K562 (cell line): Measurements from ENCODE around the gene FOXN3. TPM values are rescaled to one million over a fixed set of nuclear protein-coding genes. Genes with fewer than 3 reads are reported as not detected.

Experiments
- ATAC-seq: fragments of 200-7000 bp; cut with Tn5 transposase; 3 replicates; pipeline ENCODE4 v1.9.1; 2020; ENCODE audit warnings: moderate library complexity
- BruUV-seq: library from RNA; stranded (reverse); fragments of 400-500 nt; replicated peaks from 2 replicates; lab custom pipeline; 2021; lab: Mats Ljungman, UMichigan
- CTCF ChIA-PET: fragments of 300-600 bp; formaldehyde crosslinking; extraction: SDS; loops from one replicate; lab custom pipeline; 2021; ENCODE audit warnings: low intra/inter-chr PET ratio; lab: Yijun Ruan, JAX
- POLR2A ChIA-PET: fragments of 300-600, 350-650 bp; sonication (Branson Sonifier 250); formaldehyde crosslinking; extraction: SDS; loops from one replicate; lab custom pipeline; 2021; ENCODE audit warnings: antibody characterized with exemption, inconsistent platforms; lab: Yijun Ruan, JAX
- DNase-seq, 4 experiments: peaks; one replicate each; pipeline versions ENCODE4 v3.0.0 to v3.0.0-alpha.2; 2011 to 2018; ENCODE audit warnings: low spot score in 3 of 4, mixed read lengths in 3 of 4; ENCODE audit errors: extremely low read depth in 1 of 4
- FAIRE-seq: peaks from 2 replicates; lab custom pipeline; 2011; peaks lifted over from hg19 to GRCh38; lab: Jason Lieb, UNC
- H2AFZ ChIP-seq: 2 replicates; pipeline ENCODE4 v1.6.0; 2011; ENCODE audit warnings: low read depth, low read length, control low read depth, inconsistent platforms
- H3K27ac ChIP-seq: fragments of 200-600 bp; 3 replicates; pipeline ENCODE4 v1.8.0; 2011; ENCODE audit warnings: low read depth, mild to moderate bottlenecking, control low read depth, inconsistent platforms, low read length, moderate library complexity, mixed read lengths; ENCODE audit errors: extremely low read depth
- H3K27me3 ChIP-seq, 2 experiments: fragments of 300-600 bp in 1 of 2; 2 replicates in 1 of 2; 3 replicates in 1 of 2; pipeline versions ENCODE4 v1.6.0 to v1.8.0; 2011; ENCODE audit warnings: inconsistent platforms in 2 of 2, low read length in 2 of 2, mild to moderate bottlenecking in 1 of 2, mixed read lengths in 1 of 2, moderate library complexity in 1 of 2; ENCODE audit not compliant: control insufficient read depth in 2 of 2, insufficient read depth in 2 of 2
- H3K36me3 ChIP-seq: fragments of 300-600 bp; 3 replicates; pipeline ENCODE4 v1.8.0; 2011; ENCODE audit warnings: mild to moderate bottlenecking, low read length, inconsistent platforms; ENCODE audit not compliant: control insufficient read depth, insufficient read depth
- H3K4me1 ChIP-seq, 2 experiments: fragments of 200-600 bp in 1 of 2; replicated peaks in 1 of 2; 2 replicates in 1 of 2; 3 replicates in 1 of 2; pipeline versions ENCODE4 v1.5.1 to v1.8.0; 2011; ENCODE audit warnings: inconsistent platforms in 2 of 2, low read length in 2 of 2, mild to moderate bottlenecking in 1 of 2, mixed read lengths in 1 of 2, moderate library complexity in 1 of 2; ENCODE audit not compliant: control insufficient read depth in 2 of 2, insufficient read depth in 2 of 2
- H3K4me2 ChIP-seq: 2 replicates; pipeline ENCODE4 v1.6.1; 2011; ENCODE audit warnings: low read length, control low read depth, inconsistent platforms, mixed read lengths; ENCODE audit not compliant: insufficient read depth
- H3K4me3 ChIP-seq: fragments of 200-600 bp; sonication (generic), shearing (Covaris generic); 2 replicates; pipeline ENCODE4 v1.5.1; 2016; ENCODE audit warnings: control low read depth, inconsistent platforms
- H3K79me2 ChIP-seq: fragments of 200-600 bp; 3 replicates; pipeline ENCODE4 v1.8.0; 2011; ENCODE audit warnings: low read length, inconsistent platforms; ENCODE audit not compliant: control insufficient read depth, insufficient read depth
- H3K9ac ChIP-seq, 2 experiments: 2 replicates each; pipeline versions ENCODE4 v1.6.0 to v1.6.1; 2011; ENCODE audit warnings: low read depth in 2 of 2, low read length in 2 of 2, control low read depth in 1 of 2, inconsistent platforms in 1 of 2, mild to moderate bottlenecking in 1 of 2, mixed read lengths in 1 of 2; ENCODE audit not compliant: insufficient read depth in 1 of 2
- H3K9me1 ChIP-seq: one replicate; pipeline ENCODE4 v1.6.0; 2011; ENCODE audit warnings: inconsistent platforms, mild to moderate bottlenecking, low read length, moderate library complexity; ENCODE audit not compliant: control insufficient read depth, insufficient read depth
- H3K9me3 ChIP-seq: replicated peaks from 2 replicates; pipeline ENCODE4 v1.5.1; 2011; ENCODE audit warnings: low read depth, low read length, inconsistent platforms; ENCODE audit not compliant: control insufficient read depth, insufficient read depth
- H4K20me1 ChIP-seq: replicated peaks from 2 replicates; pipeline ENCODE4 v1.6.1; 2011; ENCODE audit warnings: low read length, inconsistent platforms, mixed read lengths; ENCODE audit not compliant: control insufficient read depth, insufficient read depth
- ADNP ChIP-seq: fragments of 200-800 bp; sonication (Bioruptor generic); IDR thresholded peaks from 2 replicates; pipeline ENCODE4 v1.6.1; 2016; ENCODE audit warnings: missing genetic modification characterization, missing compliant biosample characterization
- AFF4 ChIP-seq: sonication (generic); formaldehyde crosslinking; IDR thresholded peaks from 2 replicates; pipeline ENCODE4 v1.8.0; 2023; ENCODE audit warnings: mild to moderate bottlenecking, missing genetic modification reagents
- NUFIP1 ChIP-seq: fragments of 450-650 bp; IDR thresholded peaks from 2 replicates; pipeline ENCODE4 v1.6.1; 2018; ENCODE audit not compliant: partially characterized antibody
- TAF9B ChIP-seq: fragments of 450-650 bp; IDR thresholded peaks from 2 replicates; pipeline ENCODE4 v1.6.1; 2018; ENCODE audit warnings: mild to moderate bottlenecking; ENCODE audit not compliant: partially characterized antibody
- ZFX ChIP-seq: sonication (generic); formaldehyde crosslinking; IDR thresholded peaks from 2 replicates; pipeline ENCODE4 v1.8.0; 2022; ENCODE audit warnings: mild to moderate bottlenecking, missing genetic modification reagents, moderate library complexity
- ZNF274 ChIP-seq: IDR thresholded peaks from 2 replicates; pipeline ENCODE4 v1.6.1; 2011; ENCODE audit warnings: low read depth, mild to moderate bottlenecking, low read length, moderate library complexity, borderline replicate concordance
- ZNF398 ChIP-seq: fragments of 250-450 bp; sonication (Bioruptor Pico); IDR thresholded peaks from 2 replicates; pipeline ENCODE4 v1.8.0; 2021; ENCODE audit warnings: moderate library complexity, mild to moderate bottlenecking, inconsistent platforms
- WGBS: fragments of 100-300 bp; shearing (Covaris generic); methylation state at CpG from one replicate; pipeline ENCODE4 v1.1.6; 2016; ENCODE audit warnings: low coverage, mixed read lengths; ENCODE audit not compliant: insufficient coverage; ENCODE audit errors: missing lambda C conversion rate; 5-methylcytosine and 5-hydroxymethylcytosine counted together
- in situ Hi-C: fragments of 300-500 bp; cut with MboI; formaldehyde crosslinking; loops from 4 replicates; pipeline ENCODE4 v1.15.0; 2018; ENCODE audit warnings: inconsistent platforms, mixed read lengths
- intact Hi-C: fragments of 100-400 bp; cut with micrococcal nuclease; formaldehyde crosslinking; loops from 2 replicates; pipeline ENCODE4 v1.14.2; 2022
- polyA plus RNA-seq, 8 experiments: library from polyadenylated mRNA; depleted of rRNA in 4 of 8; stranded (reverse) in 5 of 8; unstranded in 3 of 8; fragments of >200 nt; fragmentation: Nextera tagmentation in 2 of 8; fragmentation: Illumina TruSeq in 1 of 8; extraction: Ambion mirVana in 2 of 8; extraction: Trizol in 1 of 8; gene quantifications; 2 replicates each; pipeline versions ENCODE4 v1.2.1 to v1.2.3, GENCODE V29; 2011 to 2014; ENCODE audit warnings: inconsistent platforms in 1 of 8, missing spikeins in 1 of 8
- total RNA-seq, 7 experiments: library from RNA; depleted of rRNA in 6 of 7; stranded (reverse); fragments of >200 nt in 6 of 7; fragmentation: Illumina TruSeq in 2 of 7; extraction: Trizol in 2 of 7; gene quantifications; 2 replicates each; pipeline versions ENCODE4 v1.2.1 to v1.2.3, GENCODE V29; 2011 to 2021; ENCODE audit warnings: low replicate concordance in 1 of 7
- TF ChIP-seq, protein P1 (sequence below): fragments of 250-450 bp; sonication (Bioruptor Pico); IDR thresholded peaks from 2 replicates; pipeline ENCODE4 v1.4.0; 2020; ENCODE audit warnings: mild to moderate bottlenecking, moderate library complexity, borderline replicate concordance
- TF ChIP-seq, protein P2 (sequence below): fragments of 450-650 bp; IDR thresholded peaks from 2 replicates; pipeline ENCODE4 v1.7.0; 2016; ENCODE audit warnings: borderline replicate concordance
- TF ChIP-seq, protein P3 (sequence below): fragments of 250-450 bp; sonication (Bioruptor Pico); IDR thresholded peaks from 2 replicates; pipeline ENCODE4 v1.8.0; 2022; ENCODE audit warnings: inconsistent platforms

FOXN3 gene
- total and polyA plus RNA-seq, 9 of the 15 experiments (the other 6 are each of a cell fraction or from before 2014, with no cell fraction given) = 0.07 to 1.3 (median 0.40) TPM

GRCh38 chr14:89243286-89243685, 173.7 kb downstream of the FOXN3 start:
- ChIA-PET CTCF (no interaction called here), POLR2A (no interaction called here)
- FAIRE-seq (no peak), ATAC-seq (no peak), DNase-seq (no peak)
- Histone ChIP-seq H3K79me2 (no peaks in the 10 kb centered on the region), H3K27ac (no peak overlapping the region), H3K27me3 (peaks cover 0 to 4% of the 10 kb centered on the region in 2 experiments; a peak in 1 of 5 replicates), H3K4me2 (no peak overlapping the region), H4K20me1 (no peaks in the 10 kb centered on the region), H3K4me1 (no peaks in the 10 kb centered on the region), H3K36me3 (no peaks in the 10 kb centered on the region), H3K9me1 (no peaks in the 10 kb centered on the region), H2AFZ (no peak overlapping the region), H3K9me3 (no peaks in the 10 kb centered on the region), H3K9ac (no peak overlapping the region), H3K4me3 (no peak overlapping the region)
- in situ Hi-C loops (no loop called here), intact Hi-C loops (no loop called here)
- 0% methylated on average over 4 of the region's 4 CpGs for WGBS
- BruUV-seq = no TSS peak
- TF ChIP-seq NUFIP1 (no peak), AFF4 (CRISPR knock-in tag) (no peak), ZFX (no peak), ZNF398 (CRISPR knock-in tag) (no peak), ADNP (tag) (no peak), ZNF274 (no peak), TAF9B (no peak)
- TF ChIP-seq, protein P1, sequence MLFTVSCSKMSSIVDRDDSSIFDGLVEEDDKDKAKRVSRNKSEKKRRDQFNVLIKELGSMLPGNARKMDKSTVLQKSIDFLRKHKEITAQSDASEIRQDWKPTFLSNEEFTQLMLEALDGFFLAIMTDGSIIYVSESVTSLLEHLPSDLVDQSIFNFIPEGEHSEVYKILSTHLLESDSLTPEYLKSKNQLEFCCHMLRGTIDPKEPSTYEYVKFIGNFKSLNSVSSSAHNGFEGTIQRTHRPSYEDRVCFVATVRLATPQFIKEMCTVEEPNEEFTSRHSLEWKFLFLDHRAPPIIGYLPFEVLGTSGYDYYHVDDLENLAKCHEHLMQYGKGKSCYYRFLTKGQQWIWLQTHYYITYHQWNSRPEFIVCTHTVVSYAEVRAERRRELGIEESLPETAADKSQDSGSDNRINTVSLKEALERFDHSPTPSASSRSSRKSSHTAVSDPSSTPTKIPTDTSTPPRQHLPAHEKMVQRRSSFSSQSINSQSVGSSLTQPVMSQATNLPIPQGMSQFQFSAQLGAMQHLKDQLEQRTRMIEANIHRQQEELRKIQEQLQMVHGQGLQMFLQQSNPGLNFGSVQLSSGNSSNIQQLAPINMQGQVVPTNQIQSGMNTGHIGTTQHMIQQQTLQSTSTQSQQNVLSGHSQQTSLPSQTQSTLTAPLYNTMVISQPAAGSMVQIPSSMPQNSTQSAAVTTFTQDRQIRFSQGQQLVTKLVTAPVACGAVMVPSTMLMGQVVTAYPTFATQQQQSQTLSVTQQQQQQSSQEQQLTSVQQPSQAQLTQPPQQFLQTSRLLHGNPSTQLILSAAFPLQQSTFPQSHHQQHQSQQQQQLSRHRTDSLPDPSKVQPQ (CRISPR knock-in tag) = no peak
- TF ChIP-seq, protein P2, sequence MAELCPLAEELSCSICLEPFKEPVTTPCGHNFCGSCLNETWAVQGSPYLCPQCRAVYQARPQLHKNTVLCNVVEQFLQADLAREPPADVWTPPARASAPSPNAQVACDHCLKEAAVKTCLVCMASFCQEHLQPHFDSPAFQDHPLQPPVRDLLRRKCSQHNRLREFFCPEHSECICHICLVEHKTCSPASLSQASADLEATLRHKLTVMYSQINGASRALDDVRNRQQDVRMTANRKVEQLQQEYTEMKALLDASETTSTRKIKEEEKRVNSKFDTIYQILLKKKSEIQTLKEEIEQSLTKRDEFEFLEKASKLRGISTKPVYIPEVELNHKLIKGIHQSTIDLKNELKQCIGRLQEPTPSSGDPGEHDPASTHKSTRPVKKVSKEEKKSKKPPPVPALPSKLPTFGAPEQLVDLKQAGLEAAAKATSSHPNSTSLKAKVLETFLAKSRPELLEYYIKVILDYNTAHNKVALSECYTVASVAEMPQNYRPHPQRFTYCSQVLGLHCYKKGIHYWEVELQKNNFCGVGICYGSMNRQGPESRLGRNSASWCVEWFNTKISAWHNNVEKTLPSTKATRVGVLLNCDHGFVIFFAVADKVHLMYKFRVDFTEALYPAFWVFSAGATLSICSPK = no peak
- TF ChIP-seq, protein P3, sequence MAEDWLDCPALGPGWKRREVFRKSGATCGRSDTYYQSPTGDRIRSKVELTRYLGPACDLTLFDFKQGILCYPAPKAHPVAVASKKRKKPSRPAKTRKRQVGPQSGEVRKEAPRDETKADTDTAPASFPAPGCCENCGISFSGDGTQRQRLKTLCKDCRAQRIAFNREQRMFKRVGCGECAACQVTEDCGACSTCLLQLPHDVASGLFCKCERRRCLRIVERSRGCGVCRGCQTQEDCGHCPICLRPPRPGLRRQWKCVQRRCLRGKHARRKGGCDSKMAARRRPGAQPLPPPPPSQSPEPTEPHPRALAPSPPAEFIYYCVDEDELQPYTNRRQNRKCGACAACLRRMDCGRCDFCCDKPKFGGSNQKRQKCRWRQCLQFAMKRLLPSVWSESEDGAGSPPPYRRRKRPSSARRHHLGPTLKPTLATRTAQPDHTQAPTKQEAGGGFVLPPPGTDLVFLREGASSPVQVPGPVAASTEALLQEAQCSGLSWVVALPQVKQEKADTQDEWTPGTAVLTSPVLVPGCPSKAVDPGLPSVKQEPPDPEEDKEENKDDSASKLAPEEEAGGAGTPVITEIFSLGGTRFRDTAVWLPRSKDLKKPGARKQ = no peak
